ENCODE measurements around the gene HDAC7. TPM values are rescaled to one million over a fixed set of nuclear protein-coding genes. Genes with fewer than 3 reads are reported as not detected.

HDAC7 gene
- total RNA-seq, 1 donor from 2014 or later = 93.2 TPM

DNA sequence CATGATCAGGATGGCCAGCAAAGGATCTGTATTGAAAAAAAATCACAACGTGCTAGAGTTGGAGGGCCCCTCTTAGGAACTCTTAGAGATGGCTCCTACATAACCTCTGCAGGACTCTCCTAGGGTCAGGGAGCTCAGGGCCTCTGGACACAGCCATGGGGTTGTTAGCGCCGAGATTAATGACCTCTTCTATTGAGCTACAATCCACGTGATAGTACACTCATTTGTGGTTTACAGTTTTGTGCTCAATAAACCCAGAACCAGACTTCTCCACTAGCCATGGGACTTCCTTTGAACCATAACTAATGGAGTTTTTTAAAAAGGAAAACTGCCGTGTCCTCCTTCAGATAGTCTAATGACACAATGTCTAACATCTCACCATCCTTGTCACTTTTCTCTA, 29.6 kb upstream of the HDAC7 start:
- Mint-ChIP-seq H3K36me3 (ENCODE audit: low read depth) (peaks cover 5% of the 10 kb centered on the region), H3K4me1 (ENCODE audit: low read depth) (peaks cover 12% of the 10 kb centered on the region), H3K4me3 (ENCODE audit: unreplicated experiment) (no peak overlapping the region), H3K9me3 (ENCODE audit: low read depth) (no peaks in the 10 kb centered on the region), H3K27ac (ENCODE audit: unreplicated experiment) (no peak overlapping the region), H3K27me3 (ENCODE audit: low read depth) (no peaks in the 10 kb centered on the region)
- TF ChIP-seq, protein P1, sequence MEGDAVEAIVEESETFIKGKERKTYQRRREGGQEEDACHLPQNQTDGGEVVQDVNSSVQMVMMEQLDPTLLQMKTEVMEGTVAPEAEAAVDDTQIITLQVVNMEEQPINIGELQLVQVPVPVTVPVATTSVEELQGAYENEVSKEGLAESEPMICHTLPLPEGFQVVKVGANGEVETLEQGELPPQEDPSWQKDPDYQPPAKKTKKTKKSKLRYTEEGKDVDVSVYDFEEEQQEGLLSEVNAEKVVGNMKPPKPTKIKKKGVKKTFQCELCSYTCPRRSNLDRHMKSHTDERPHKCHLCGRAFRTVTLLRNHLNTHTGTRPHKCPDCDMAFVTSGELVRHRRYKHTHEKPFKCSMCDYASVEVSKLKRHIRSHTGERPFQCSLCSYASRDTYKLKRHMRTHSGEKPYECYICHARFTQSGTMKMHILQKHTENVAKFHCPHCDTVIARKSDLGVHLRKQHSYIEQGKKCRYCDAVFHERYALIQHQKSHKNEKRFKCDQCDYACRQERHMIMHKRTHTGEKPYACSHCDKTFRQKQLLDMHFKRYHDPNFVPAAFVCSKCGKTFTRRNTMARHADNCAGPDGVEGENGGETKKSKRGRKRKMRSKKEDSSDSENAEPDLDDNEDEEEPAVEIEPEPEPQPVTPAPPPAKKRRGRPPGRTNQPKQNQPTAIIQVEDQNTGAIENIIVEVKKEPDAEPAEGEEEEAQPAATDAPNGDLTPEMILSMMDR (IDR thresholded peaks at IDR 0.05) = no peak
- DNase-seq (ENCODE audit: low spot score) = no peak

DNA sequence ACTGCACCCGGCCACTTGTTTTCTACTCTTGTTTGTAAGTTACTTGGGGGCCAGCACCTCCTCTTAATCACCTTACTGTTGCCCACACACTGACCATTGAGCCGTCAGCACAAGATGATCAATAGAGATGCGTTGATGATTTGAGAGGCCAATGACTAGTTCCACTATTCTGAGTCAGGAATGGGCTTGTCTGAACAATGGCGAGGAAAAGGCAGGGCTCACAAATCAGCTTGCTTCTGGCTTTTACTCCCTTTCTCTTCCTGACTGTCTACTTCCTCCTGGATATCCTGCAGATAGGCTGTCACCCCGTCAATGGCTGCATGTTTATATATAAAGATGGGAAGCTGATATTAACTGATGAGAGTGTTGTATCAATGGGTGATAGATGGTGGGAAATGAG, 29.1 kb upstream of the HDAC7 start:
- no peak overlapping the region for H3K27ac Mint-ChIP-seq (ENCODE audit: unreplicated experiment)
- peaks cover 5% of the 10 kb centered on the region for H3K36me3 Mint-ChIP-seq (ENCODE audit: low read depth)
- peaks cover 12% of the 10 kb centered on the region for H3K4me1 Mint-ChIP-seq (ENCODE audit: low read depth)
- H3K27me3 Mint-ChIP-seq (ENCODE audit: low read depth) = no peaks in the 10 kb centered on the region
- TF ChIP-seq, protein P1 (IDR thresholded peaks at IDR 0.05) = no peak
- H3K9me3 Mint-ChIP-seq (ENCODE audit: low read depth) = no peaks in the 10 kb centered on the region
- DNase-seq (ENCODE audit: low spot score) = no peak
- no peak overlapping the region for H3K4me3 Mint-ChIP-seq (ENCODE audit: unreplicated experiment)

DNA sequence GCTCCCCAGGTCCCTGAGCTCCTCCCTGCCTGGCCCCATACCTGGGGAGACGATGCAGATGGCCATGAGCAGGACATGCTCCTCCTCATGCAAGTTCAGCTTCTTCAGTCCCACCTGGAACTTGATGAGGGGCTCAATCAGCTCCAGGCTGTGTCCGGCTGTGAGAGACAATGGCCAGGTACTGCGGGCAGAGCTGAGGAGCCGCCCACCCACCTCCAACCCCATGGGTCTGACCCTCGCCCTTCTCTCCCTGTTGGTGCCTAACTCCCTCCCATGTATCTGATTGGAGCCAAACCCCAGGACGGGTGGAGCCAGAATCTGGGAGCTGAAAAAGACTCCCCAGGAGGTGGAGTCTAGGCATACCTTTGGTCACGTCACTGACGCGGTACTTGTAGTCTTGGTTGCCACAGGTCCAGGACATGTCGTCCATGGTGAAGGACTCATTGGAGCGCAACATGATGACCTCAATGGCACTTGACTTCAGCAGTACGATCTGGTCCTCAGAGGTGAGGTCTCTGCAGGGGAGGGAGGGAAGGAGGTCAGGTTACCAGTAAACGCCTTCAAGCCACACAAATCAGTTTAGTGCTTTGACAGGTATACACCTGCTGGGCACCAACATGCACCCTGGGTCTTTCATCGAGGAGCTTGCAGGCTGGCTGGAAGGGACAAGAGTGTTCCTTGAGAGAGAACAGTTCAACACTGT, 26.7 kb upstream of the HDAC7 start:
- no peaks in the 10 kb centered on the region for H3K9me3 Mint-ChIP-seq (ENCODE audit: low read depth)
- TF ChIP-seq, protein P1 (IDR thresholded peaks at IDR 0.05) = no peak
- H3K4me3 Mint-ChIP-seq (ENCODE audit: unreplicated experiment) = no peak overlapping the region
- peaks cover 12% of the 10 kb centered on the region for H3K4me1 Mint-ChIP-seq (ENCODE audit: low read depth)
- no peak for DNase-seq (ENCODE audit: low spot score)
- H3K27me3 Mint-ChIP-seq (ENCODE audit: low read depth) = no peaks in the 10 kb centered on the region
- H3K27ac Mint-ChIP-seq (ENCODE audit: unreplicated experiment) = no peak overlapping the region
- peaks cover 5% of the 10 kb centered on the region for H3K36me3 Mint-ChIP-seq (ENCODE audit: low read depth)

DNA sequence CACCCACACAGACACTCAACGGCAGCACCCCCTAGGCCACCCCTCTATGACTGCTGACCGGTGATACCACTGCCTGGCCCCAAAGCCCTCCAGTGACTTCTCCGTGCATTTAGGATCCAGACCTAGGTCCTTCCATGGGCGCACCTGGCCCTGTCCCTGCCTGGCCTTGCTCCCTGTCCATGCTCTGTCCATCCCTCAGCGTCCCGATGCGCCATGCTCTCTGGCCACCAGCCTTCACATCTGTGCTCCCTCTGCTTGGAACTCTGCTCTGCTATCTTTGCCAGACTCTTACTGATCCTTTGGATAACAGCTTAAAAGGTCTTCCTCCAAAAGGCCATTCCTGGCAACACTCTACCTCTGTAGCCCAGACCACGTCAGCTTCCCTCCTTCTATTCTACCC, 25.4 kb upstream of the HDAC7 start:
- TF ChIP-seq, protein P1 (IDR thresholded peaks at IDR 0.05) = no peak
- peaks cover 2% of the 10 kb centered on the region for H3K36me3 Mint-ChIP-seq (ENCODE audit: low read depth)
- no peaks in the 10 kb centered on the region for H3K9me3 Mint-ChIP-seq (ENCODE audit: low read depth)
- H3K27ac Mint-ChIP-seq (ENCODE audit: unreplicated experiment) = no peak overlapping the region
- DNase-seq (ENCODE audit: low spot score) = no peak
- no peak overlapping the region for H3K4me3 Mint-ChIP-seq (ENCODE audit: unreplicated experiment)
- peaks cover 3% of the 10 kb centered on the region for H3K27me3 Mint-ChIP-seq (ENCODE audit: low read depth)
- peaks cover 2% of the 10 kb centered on the region for H3K4me1 Mint-ChIP-seq (ENCODE audit: low read depth)

DNA sequence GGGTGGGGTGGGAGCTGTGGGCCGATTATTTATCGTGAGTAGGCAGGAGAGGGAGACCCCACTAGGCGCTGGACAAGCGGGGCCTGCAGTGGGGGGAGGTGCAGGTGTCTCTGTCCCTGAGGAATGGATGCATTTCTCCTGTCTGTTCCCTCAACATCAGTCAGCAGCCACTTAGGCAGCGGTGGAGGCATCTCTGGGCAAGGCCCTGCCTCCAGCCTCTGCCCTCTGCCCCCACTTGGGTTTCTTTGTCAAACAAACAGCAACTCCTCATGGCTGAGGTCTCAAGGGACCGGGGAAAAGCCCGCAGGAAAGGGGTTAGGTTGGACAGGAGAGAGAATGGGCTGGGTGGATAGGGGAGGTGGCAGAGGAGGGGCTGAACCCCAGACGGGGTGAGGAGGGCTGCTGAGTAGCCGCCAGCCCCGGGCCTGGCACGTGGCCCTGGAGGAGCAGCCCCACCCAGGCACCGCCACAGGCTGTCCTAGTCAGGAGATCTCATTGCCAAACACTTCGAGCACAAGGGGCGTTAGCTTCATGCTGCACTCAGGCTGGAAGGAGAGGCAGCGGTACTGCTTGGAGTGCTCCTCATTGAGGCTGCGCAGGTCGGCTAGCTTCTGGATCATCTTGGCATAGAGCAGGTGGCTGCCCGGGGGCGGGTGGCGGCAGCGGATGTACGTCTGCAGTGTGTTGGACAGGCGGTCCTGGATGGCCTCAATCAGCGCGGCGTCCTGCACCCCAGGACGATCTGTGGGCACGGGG, 24.7 kb upstream of the HDAC7 start:
- H3K4me3 Mint-ChIP-seq (ENCODE audit: unreplicated experiment) = no peak overlapping the region
- H3K4me1 Mint-ChIP-seq (ENCODE audit: low read depth) = no peaks in the 10 kb centered on the region
- H3K27me3 Mint-ChIP-seq (ENCODE audit: low read depth) = peaks cover 4% of the 10 kb centered on the region
- TF ChIP-seq, protein P1 (IDR thresholded peaks at IDR 0.05) = no peak
- peaks cover 2% of the 10 kb centered on the region for H3K36me3 Mint-ChIP-seq (ENCODE audit: low read depth)
- no peak overlapping the region for H3K27ac Mint-ChIP-seq (ENCODE audit: unreplicated experiment)
- no peaks in the 10 kb centered on the region for H3K9me3 Mint-ChIP-seq (ENCODE audit: low read depth)
- no peak for DNase-seq (ENCODE audit: low spot score)

All from chondrocyte (in vitro differentiated cells).